Stimulated activated effector memory CD8-positive, alpha-beta T cell treated with anti-CD3 and anti-CD28 coated beads, Interleukin-12 subunit alpha, Interleukin-12 subunit beta, amount 100 ng/mL, for 72 hours (primary cell): Measurements from ENCODE around the gene FOXO6.

Experiments
- ATAC-seq: fragments of 150-1000 bp; cut with Tn5 transposase; 2 replicates; pipeline ENCODE4 v1.10.0; 2021
- DNase-seq, 2 donors: peaks; one replicate each; pipeline ENCODE4 v3.0.0; 2021 to 2022; ENCODE audit warnings: low spot score in 2 of 2
- H3K27ac Mint-ChIP-seq: one replicate; pipeline ENCODE4 v1.8.0; 2022; ENCODE audit warnings: mild to moderate bottlenecking, mixed read lengths
- H3K36me3 Mint-ChIP-seq: one replicate; pipeline ENCODE4 v1.8.0; 2022; ENCODE audit warnings: mild to moderate bottlenecking, mixed read lengths
- H3K4me1 Mint-ChIP-seq: one replicate; pipeline ENCODE4 v1.8.0; 2022; ENCODE audit warnings: mixed read lengths
- H3K4me3 Mint-ChIP-seq: one replicate; pipeline ENCODE4 v1.8.0; 2022; ENCODE audit warnings: mild to moderate bottlenecking, mixed read lengths
- H3K9me3 Mint-ChIP-seq: one replicate; pipeline ENCODE4 v1.8.0; 2022; ENCODE audit warnings: mixed read lengths

The FOXO6 gene

GRCh38 chr1:41341772-41342562, 19.3 kb upstream of the FOXO6 start:
- no peak overlapping the region for H3K27ac Mint-ChIP-seq
- ATAC-seq (no peak), DNase-seq (no peak)
- H3K4me1 Mint-ChIP-seq: peaks cover 20% of the 10 kb centered on the region
- H3K9me3 Mint-ChIP-seq: peaks cover 8% of the 10 kb centered on the region
- H3K36me3 Mint-ChIP-seq: no peaks in the 10 kb centered on the region
- H3K4me3 Mint-ChIP-seq: no peak overlapping the region

DNA sequence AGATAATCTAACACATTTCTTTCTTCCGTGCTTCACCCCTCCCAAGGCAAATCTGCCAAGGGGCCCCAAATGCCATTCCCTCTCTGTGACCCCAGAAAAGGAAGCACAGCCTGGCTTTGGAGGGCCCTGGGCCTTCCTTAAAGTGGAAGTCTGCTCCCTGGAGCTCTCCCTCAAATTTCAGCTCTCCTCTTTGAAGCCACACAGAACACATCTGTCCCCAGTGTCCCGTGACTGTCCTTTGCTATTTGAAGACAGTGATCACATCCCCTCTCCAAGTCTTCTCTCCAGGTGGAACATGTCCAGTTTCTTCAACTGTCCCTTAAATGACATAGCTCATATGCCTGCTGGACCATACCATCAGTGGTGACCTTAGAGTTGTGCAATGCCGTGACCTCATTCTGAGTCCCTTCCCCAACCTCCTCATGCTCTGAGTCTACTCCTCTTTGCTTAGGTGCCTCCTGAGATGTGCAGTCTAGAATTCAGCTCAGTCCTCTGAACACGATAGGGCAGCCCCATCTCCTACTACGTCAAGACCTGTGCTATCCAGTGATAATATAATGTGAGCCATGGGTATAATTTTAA, 18.4 kb upstream of the FOXO6 start:
- ATAC-seq (no peak), DNase-seq (no peak)
- no peak overlapping the region for H3K27ac Mint-ChIP-seq
- no peaks in the 10 kb centered on the region for H3K36me3 Mint-ChIP-seq
- H3K4me1 Mint-ChIP-seq: peaks cover 20% of the 10 kb centered on the region
- H3K4me3 Mint-ChIP-seq: no peak overlapping the region
- peaks cover 8% of the 10 kb centered on the region for H3K9me3 Mint-ChIP-seq

- peaks cover 20% of the 10 kb centered on the region for H3K4me1 Mint-ChIP-seq
- H3K27ac Mint-ChIP-seq: peak overlapping the region; percentile 91
- H3K9me3 Mint-ChIP-seq: peaks cover 2% of the 10 kb centered on the region
- ATAC-seq (peak; percentile 73), DNase-seq (no peak)
- peak overlapping the region; percentile 43 for H3K4me3 Mint-ChIP-seq
- no peaks in the 10 kb centered on the region for H3K36me3 Mint-ChIP-seq
Observed at GRCh38 chr1:41343790-41344699, 17.2 kb upstream of the FOXO6 start.

GRCh38 chr1:41344708-41345159, 16.5 kb upstream of the FOXO6 start:
- H3K27ac Mint-ChIP-seq: peak overlapping the region; percentile 91
- H3K9me3 Mint-ChIP-seq: no peaks in the 10 kb centered on the region
- peak overlapping the region; percentile 43 for H3K4me3 Mint-ChIP-seq
- ATAC-seq: peak; percentile 90
- no peaks in the 10 kb centered on the region for H3K36me3 Mint-ChIP-seq
- peaks cover 20% of the 10 kb centered on the region for H3K4me1 Mint-ChIP-seq
- DNase-seq: no peak

- H3K9me3 Mint-ChIP-seq: no peaks in the 10 kb centered on the region
- H3K36me3 Mint-ChIP-seq: no peaks in the 10 kb centered on the region
- no peak for DNase-seq
- H3K4me1 Mint-ChIP-seq: peaks cover 20% of the 10 kb centered on the region
- H3K4me3 Mint-ChIP-seq: no peak overlapping the region
- no peak for ATAC-seq
- H3K27ac Mint-ChIP-seq: no peak overlapping the region
Observed at GRCh38 chr1:41345434-41346075, 15.7 kb upstream of the FOXO6 start.

- DNase-seq (no peak), ATAC-seq (no peak)
- H3K4me1 Mint-ChIP-seq: peaks cover 20% of the 10 kb centered on the region
- H3K36me3 Mint-ChIP-seq: no peaks in the 10 kb centered on the region
- H3K27ac Mint-ChIP-seq: no peak overlapping the region
- H3K4me3 Mint-ChIP-seq: no peak overlapping the region
- no peaks in the 10 kb centered on the region for H3K9me3 Mint-ChIP-seq
Observed at GRCh38 chr1:41347276-41347675, 14.0 kb upstream of the FOXO6 start.

GRCh38 chr1:41348394-41348793, 12.8 kb upstream of the FOXO6 start:
- ATAC-seq (no peak), DNase-seq (no peak)
- Mint-ChIP-seq H3K27ac (no peak overlapping the region), H3K36me3 (no peaks in the 10 kb centered on the region), H3K4me3 (no peak overlapping the region), H3K4me1 (peaks cover 20% of the 10 kb centered on the region), H3K9me3 (no peaks in the 10 kb centered on the region)

DNA sequence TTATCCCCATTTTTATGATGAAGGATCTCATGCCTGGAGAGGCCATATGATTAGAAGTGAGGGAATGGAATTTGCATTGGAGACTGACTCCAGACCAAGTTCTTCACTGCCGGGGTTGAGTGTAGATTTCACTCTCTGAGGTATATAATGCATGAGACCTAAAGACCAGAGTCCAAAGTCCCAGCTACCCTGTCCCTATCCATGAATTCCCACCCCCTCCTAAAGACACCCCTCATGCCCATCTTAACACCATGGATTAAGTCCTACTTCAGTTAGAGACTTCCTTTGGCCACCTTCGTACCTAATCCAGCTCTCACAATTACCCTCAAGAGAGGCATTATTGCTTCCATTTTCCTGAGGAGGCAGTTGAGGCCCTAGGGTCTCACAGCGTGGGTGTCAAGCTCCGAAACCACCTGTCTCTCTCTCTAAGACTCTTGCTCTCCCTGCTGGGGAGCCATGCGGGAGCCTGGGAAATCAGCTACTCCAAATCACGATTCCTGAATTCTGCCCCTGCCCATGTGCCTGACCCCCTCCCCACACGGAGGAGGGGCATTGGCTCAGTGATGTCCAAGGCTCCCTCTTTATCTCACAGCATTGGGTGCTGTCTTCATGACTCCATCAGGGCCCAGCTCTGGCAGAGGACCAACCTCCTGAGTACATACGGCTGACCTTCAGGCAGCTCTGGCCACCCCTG, 11.7 kb upstream of the FOXO6 start:
- H3K9me3 Mint-ChIP-seq: no peaks in the 10 kb centered on the region
- ATAC-seq (no peak), DNase-seq (no peak)
- H3K4me1 Mint-ChIP-seq: peaks cover 18% of the 10 kb centered on the region
- H3K4me3 Mint-ChIP-seq: no peak overlapping the region
- H3K27ac Mint-ChIP-seq: no peak overlapping the region
- H3K36me3 Mint-ChIP-seq: no peaks in the 10 kb centered on the region

- no peak for DNase-seq
- Mint-ChIP-seq H3K9me3 (no peaks in the 10 kb centered on the region), H3K36me3 (no peaks in the 10 kb centered on the region), H3K4me1 (peaks cover 13% of the 10 kb centered on the region), H3K27ac (no peak overlapping the region), H3K4me3 (no peak overlapping the region)
- no peak for ATAC-seq
Observed at GRCh38 chr1:41350055-41350378, 11.2 kb upstream of the FOXO6 start.

DNA sequence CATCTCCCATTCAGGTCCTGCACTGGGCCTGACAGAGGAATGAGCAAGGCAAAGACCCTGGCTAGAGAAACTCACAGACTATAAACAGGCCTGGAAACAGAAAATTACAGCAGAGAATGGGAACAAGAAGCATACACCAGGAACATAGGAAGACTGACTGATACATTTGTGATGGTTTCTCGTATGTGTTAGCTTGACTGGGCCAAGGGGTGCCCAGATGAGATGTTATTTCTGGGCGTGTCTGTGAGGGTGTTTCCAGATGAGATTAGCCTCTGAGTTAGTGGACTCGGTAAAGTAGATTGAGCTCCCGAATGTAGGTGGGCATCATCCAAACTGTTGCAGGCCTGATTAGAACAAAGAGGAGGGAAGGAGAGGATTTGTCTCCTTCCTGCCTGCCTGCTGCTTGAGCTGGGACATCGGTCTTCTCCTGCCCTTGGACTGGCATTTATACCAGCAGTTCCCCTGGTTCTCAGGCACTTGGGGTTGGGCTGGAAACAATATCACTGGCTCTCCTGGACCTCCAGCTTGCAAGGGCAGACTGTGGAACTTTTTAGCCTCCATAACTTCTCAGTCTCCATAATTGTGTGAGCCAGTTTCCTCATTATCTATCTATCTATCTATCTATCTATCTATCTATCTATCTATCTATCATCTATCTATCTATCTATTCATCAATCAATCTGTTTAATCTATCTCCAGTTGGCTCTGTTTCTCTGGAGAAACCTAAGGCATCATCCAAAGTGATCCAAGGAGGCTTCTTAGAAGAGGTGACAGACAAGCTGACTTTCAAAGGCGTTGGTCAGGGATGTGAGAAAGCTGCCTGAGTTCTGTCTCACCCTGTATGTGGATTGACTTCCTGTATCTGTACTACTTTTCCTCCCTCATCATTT, 9.7 kb upstream of the FOXO6 start:
- peaks cover 6% of the 10 kb centered on the region for H3K4me1 Mint-ChIP-seq
- H3K4me3 Mint-ChIP-seq: no peak overlapping the region

GRCh38 chr1:41353744-41354143, 7.5 kb upstream of the FOXO6 start:
- DNase-seq (no peak), ATAC-seq (peak; percentile 44)
- Mint-ChIP-seq H3K36me3 (no peaks in the 10 kb centered on the region), H3K4me1 (peaks cover 6% of the 10 kb centered on the region), H3K9me3 (no peaks in the 10 kb centered on the region), H3K27ac (no peak overlapping the region), H3K4me3 (no peak overlapping the region)

More for the DNA sequence above, 9.7 kb upstream of the FOXO6 start:
- Mint-ChIP-seq H3K27ac (no peak overlapping the region), H3K36me3 (no peaks in the 10 kb centered on the region), H3K9me3 (no peaks in the 10 kb centered on the region)
- ATAC-seq (no peak), DNase-seq (no peak)

DNA sequence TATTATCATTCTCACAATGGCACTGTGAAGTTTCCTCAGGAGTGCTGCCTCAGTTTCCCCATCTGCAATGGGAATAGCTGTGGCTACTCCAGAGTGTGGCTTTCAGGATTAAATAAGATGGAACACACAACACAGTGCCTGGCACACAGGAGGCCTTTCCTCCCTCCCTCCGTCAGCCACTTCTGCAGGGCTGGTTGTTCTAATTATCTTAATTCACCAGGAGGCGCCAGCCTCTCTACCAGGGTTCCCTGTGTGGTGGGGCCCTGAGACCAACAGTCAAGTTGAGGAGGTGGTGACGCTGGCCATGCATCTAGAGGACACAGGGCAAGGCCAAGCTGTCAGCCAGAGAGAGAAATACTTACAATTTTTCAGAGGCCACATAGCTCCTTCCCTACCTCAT, 6.3 kb upstream of the FOXO6 start:
- Mint-ChIP-seq H3K27ac (no peak overlapping the region), H3K4me1 (peaks cover 6% of the 10 kb centered on the region), H3K9me3 (no peaks in the 10 kb centered on the region), H3K36me3 (no peaks in the 10 kb centered on the region), H3K4me3 (no peak overlapping the region)
- DNase-seq: no peak
- ATAC-seq: no peak

DNA sequence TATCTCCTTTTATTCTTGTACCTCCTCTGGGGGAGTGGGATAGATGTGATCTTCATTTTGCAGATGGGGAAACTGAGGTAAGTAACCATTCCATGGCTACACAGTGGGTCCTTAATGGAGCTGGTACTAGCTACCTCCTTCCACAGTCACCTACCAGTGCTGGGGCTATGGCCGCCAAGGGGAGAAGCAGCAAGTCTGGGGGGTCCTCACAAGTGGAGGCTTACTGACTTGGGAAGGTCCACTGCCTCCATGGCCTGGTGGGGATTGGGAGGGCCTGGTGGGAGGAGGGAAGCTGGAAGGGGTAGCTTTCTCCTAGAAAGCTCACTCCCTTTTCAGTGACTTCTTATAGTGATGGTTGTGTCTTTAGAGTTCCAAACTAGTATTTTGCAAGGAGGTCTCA, 5.9 kb upstream of the FOXO6 start:
- Mint-ChIP-seq H3K4me1 (peaks cover 6% of the 10 kb centered on the region), H3K36me3 (no peaks in the 10 kb centered on the region), H3K4me3 (no peak overlapping the region), H3K9me3 (no peaks in the 10 kb centered on the region), H3K27ac (no peak overlapping the region)
- ATAC-seq (no peak), DNase-seq (no peak)

DNA sequence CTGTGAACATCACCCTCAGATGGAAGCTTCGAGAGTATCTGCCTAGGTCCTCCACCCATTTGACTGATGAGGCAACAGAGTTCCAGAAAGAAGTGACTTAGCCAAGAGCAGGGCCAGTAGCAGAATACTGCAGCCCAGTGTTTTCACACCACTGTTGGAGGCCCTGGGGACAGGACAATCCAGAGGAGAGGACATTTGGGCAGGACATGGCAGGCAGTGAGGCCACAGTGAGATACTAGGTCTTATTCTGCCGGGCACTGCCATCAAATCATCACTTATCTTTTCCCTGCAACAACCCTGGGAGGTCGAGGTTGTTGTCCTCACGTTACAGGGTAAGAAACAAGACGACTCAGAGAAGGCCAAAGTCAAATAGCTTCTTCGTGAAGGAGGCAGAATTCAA, 5.5 kb upstream of the FOXO6 start:
- no peak for DNase-seq
- Mint-ChIP-seq H3K4me1 (peaks cover 6% of the 10 kb centered on the region), H3K36me3 (no peaks in the 10 kb centered on the region), H3K4me3 (no peak overlapping the region), H3K9me3 (no peaks in the 10 kb centered on the region), H3K27ac (no peak overlapping the region)
- no peak for ATAC-seq
